Memory B cell (primary cell): ENCODE measurements around the gene CCDC142.
A peak's percentile ranks its signal among the peaks of the same experiment; 100 is the strongest.
"Not testable (repeated sequence)": the region's sequence is repeated elsewhere in the genome, so short reads cannot be mapped to it uniquely, and the experiment has no call there.

Source experiments
- ATAC-seq: fragments of 150-1000 bp; cut with Tn5 transposase; 2 replicates; pipeline ENCODE4 v1.10.0; 2021; ENCODE audit warnings: low read depth, mild to moderate bottlenecking, moderate library complexity
- DNase-seq, 2 donors: peaks; one replicate each; pipeline ENCODE4 v3.0.0; 2022; ENCODE audit warnings: low spot score in 2 of 2
- H3K27ac Mint-ChIP-seq: one replicate; pipeline ENCODE4 v1.8.0; 2022; ENCODE audit warnings: mild to moderate bottlenecking, moderate library complexity, mixed read lengths
- H3K27me3 Mint-ChIP-seq: one replicate; pipeline ENCODE4 v1.8.0; 2022; ENCODE audit warnings: mixed read lengths
- H3K36me3 Mint-ChIP-seq: one replicate; pipeline ENCODE4 v1.8.0; 2022; ENCODE audit warnings: mild to moderate bottlenecking, mixed read lengths
- H3K4me1 Mint-ChIP-seq: one replicate; pipeline ENCODE4 v1.8.0; 2022; ENCODE audit warnings: mixed read lengths
- H3K4me3 Mint-ChIP-seq: one replicate; pipeline ENCODE4 v1.8.0; 2022; ENCODE audit warnings: mild to moderate bottlenecking, moderate library complexity, mixed read lengths
- H3K9me3 Mint-ChIP-seq: one replicate; pipeline ENCODE4 v1.8.0; 2022; ENCODE audit warnings: mixed read lengths

The CCDC142 gene

DNA sequence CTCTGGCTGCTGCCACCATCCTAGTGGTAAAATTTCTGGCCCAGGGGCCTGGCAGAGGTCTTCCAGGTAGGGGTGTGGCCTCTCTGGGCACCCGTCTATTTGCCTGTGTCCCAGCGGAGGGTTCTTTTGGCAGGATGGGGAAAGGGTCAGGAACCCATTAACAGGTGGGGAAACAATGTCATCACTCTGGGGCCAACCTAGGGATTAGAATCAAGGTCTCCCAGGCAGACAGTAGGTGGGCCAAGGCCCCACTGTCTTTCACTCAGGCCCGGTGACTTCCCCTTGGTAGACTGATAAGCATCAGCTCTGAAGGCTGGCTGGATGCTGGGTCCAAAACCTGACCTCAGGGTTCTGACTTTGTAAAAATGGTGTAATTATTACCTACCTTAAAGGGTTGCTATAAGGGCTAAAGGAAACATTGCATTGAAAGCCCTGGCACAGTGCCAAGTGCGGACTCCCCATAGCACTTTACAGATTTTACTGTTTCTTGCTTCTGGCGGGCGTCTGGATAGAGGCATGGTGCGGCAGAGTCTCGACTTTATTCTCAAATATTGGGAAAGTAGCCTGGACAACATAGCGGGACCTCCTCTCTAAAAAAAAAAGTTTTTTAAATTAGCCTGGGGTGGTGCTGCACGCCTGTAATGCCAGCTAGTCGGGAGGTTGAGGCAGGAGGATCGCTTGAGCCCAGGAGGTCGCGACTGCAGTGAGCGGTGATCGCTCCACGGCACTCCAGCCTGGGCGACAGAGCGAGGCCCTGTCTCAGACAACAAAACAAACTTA lies 14.4 kb upstream of the CCDC142 start:
- Mint-ChIP-seq H3K4me1 (peaks cover 13% of the 10 kb centered on the region), H3K27ac (no peak overlapping the region), H3K36me3 (peaks cover 17% of the 10 kb centered on the region), H3K9me3 (no peaks in the 10 kb centered on the region), H3K27me3 (peaks cover 17% of the 10 kb centered on the region), H3K4me3 (peak overlapping the region; percentile 82)
- ATAC-seq (no peak), DNase-seq (no peak)

DNA sequence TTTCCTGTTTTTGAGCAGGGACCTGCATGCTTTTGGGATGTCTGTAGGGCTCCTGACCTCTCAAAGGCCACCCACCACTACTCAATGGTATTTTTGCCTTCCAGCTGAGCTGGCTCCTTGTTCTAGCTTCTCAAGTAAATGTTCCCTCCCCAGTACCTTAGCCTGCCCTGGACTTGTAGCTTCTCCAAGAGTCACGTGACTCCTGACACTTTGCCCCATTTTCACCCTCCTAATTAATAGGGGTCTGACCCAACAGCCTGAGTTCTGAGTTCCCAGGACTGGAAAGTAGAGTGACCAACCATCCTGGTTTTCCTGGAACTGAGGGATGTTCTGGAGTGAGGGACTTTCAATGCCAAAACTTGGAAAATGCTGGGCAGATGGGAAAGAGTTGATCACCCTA lies 12.6 kb upstream of the CCDC142 start:
- Mint-ChIP-seq H3K36me3 (peaks cover 28% of the 10 kb centered on the region), H3K27ac (no peak overlapping the region), H3K27me3 (peaks cover 12% of the 10 kb centered on the region), H3K4me1 (peaks cover 10% of the 10 kb centered on the region), H3K9me3 (no peaks in the 10 kb centered on the region), H3K4me3 (no peak overlapping the region)
- no peak for DNase-seq
- ATAC-seq = no peak

DNA sequence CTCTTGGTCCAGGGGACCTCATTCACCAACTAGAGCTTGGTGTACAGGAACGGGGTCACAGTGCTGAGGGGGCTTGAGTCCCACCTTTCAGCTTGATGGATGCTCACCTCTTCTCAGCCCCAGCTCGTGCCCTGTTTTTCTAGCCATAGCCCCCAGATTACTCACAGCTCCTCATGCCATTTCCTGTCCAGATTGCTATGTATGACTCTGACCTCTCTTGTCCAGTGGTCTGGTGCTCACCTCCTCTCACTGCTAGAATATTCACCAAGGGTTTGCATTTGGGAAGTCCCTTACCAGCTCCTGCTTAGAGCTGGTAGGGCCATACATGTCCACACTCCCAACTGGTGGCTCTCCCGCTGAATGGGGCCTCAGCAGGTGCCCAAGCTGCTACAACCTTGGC lies 10.7 kb upstream of the CCDC142 start:
- H3K36me3 Mint-ChIP-seq = peaks cover 39% of the 10 kb centered on the region
- H3K27me3 Mint-ChIP-seq = peaks cover 3% of the 10 kb centered on the region
- peaks cover 6% of the 10 kb centered on the region for H3K4me1 Mint-ChIP-seq
- H3K27ac Mint-ChIP-seq = peak overlapping the region; percentile 56
- no peak for ATAC-seq
- H3K4me3 Mint-ChIP-seq = no peak overlapping the region
- H3K9me3 Mint-ChIP-seq = no peaks in the 10 kb centered on the region
- DNase-seq = no peak

DNA sequence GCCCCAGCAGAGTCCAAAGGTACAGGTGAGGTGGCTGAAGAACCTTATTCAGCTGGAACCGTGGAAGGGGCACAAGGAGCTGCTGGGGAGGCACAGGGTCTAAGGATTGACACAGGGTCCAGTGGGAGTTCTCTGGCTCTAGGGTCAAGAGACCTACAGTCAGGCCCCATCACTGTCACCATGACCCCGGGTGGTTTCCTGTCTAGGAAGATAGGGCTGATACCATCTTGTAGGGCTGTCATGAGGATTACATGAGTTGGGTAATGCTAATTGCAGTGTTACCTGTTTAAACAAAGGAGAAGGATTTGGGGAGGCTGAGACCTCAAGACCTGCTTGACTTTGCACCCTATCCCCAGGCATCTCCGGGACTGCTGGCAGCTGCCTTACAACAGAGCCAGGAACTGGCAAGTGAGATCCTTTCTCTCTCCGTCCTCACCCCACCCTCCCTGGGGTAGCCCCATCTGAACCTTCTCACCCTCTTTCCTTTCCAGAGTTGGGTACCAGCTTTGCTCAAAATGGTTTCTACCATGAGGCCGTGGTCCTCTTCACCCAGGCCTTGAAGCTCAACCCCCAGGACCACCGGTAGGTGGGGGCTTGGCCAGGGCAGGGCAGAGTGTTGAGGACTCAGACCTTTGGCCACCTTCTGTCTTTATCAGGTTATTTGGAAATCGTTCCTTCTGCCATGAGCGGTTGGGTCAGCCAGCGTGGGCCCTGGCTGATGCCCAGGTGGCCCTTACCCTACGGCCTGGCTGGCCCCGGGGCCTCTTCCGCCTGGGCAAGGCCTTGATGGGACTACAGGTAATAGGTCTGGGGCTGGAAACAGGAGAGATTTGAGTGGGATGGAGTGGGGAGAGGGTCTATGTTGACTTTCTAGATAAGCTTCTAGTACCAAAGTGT lies 9.1 kb upstream of the CCDC142 start:
- ATAC-seq = no peak
- Mint-ChIP-seq H3K4me3 (no peak overlapping the region), H3K4me1 (peaks cover 3% of the 10 kb centered on the region), H3K27ac (no peak overlapping the region), H3K27me3 (no peaks in the 10 kb centered on the region), H3K36me3 (peaks cover 40% of the 10 kb centered on the region), H3K9me3 (no peaks in the 10 kb centered on the region)
- no peak for DNase-seq

DNA sequence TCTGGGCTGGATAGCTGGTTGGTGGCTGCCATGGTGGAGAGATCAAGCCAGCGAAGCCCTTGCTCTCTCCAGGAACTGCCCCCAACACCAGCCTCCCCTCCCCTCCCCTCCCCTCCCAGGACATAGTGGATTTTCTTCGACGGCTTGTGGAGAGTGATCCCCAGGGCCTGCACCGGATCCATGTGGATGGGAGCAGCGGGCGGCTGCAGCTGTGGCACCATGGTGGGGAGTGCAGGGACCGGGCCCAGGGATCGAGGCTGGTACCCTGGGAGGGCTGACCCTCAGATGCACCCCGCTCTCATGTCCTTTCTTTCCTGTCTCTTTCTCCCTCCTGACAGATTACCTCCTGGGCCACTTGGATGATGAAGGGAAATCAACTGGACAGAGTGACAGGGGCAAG lies 7.1 kb upstream of the CCDC142 start:
- Mint-ChIP-seq H3K4me1 (peaks cover 8% of the 10 kb centered on the region), H3K9me3 (no peaks in the 10 kb centered on the region), H3K36me3 (peaks cover 46% of the 10 kb centered on the region), H3K27ac (no peak overlapping the region), H3K4me3 (no peak overlapping the region), H3K27me3 (no peaks in the 10 kb centered on the region)
- DNase-seq (no peak), ATAC-seq (no peak)

DNA sequence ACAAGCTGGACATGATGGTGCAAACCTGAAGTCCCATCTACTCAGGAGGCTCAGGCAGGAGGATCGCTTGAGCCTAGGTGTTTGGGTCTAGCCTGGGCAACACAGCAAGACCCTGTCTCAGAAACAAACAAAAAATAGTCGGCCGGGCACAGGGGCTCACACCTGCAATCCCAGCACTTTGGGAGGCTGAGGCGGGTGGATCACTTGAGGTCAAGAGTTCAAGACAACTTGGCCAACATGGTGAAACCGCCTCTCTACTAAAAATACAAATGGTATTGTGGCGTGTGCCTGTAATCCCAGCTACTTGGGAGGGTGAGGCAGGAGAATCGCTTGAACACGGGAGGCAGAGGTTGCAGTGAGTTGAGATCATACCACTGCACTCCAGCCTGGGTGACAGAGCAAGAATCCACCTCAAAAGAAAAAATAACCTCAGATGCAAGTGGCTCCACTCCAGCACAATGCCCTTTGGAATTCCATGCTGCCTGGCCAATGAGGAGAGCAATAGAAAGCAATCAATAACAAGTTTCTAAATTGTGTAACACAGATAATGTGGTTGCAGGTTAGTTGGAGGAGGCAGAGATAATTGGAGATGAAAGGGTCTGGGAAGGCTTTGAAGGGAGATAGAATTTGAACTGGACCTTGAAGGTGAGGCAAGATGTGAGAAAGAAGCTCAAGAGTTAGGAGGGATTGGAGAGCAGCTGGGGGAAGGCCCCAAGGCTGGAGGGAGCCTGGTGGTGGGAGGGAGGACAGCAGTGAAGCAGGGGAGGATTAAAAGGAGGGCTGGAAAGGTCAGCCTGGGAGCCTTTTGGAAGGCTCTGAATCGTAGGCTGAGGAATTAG lies 6.1 kb upstream of the CCDC142 start:
- H3K9me3 Mint-ChIP-seq = no peaks in the 10 kb centered on the region
- no peaks in the 10 kb centered on the region for H3K27me3 Mint-ChIP-seq
- no peak overlapping the region for H3K27ac Mint-ChIP-seq
- peaks cover 8% of the 10 kb centered on the region for H3K4me1 Mint-ChIP-seq
- no peak for ATAC-seq
- no peak for DNase-seq
- peaks cover 40% of the 10 kb centered on the region for H3K36me3 Mint-ChIP-seq
- no peak overlapping the region for H3K4me3 Mint-ChIP-seq

DNA sequence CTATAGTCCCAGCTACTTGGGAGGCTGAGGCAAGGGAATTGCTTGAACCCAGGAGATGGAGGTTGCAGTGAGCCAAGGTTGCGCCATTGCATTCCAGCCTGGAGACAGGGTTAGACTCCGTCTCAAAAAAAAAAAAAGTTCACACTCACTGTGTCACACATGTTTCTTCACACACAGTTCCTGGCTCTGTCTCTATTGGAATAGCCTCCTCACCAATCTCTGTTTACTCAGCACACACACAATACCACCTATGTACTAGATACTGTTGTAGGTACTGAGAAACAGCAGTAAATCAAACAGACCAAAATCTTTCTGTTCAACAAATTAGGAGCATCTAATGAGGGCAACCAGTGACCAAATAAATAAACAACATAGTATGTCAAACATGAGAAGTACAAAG lies 3.3 kb upstream of the CCDC142 start:
- Mint-ChIP-seq H3K4me3 (no peak overlapping the region), H3K27ac (no peak overlapping the region), H3K9me3 (no peaks in the 10 kb centered on the region), H3K36me3 (peaks cover 22% of the 10 kb centered on the region), H3K27me3 (no peaks in the 10 kb centered on the region), H3K4me1 (peaks cover 14% of the 10 kb centered on the region)
- no peak for DNase-seq
- no peak for ATAC-seq

DNA sequence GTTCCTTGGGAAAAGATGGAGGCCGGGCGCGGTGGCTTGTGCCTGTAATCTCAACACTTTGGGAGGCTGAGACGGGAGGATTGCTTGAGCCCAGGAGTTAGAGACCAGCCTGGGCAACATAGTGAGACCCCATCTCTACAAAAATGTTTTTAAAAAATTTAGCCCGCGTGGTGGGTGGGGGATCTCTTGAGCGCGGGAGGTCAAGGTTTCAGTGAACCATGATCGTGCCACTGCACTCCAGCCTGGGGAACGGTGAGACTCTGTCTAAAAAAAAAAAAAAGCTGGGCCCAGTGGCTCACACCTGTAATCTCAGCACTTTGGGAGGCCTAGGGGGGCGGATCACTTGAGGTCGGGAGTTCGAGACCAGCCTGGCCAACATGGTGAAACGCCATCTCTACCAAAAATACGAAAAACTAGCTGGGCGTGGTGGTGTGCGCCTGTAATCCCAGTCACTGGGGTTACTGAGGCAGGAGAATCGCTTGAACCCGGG lies 922 bp upstream of the CCDC142 start:
- Mint-ChIP-seq H3K4me1 (peaks cover 18% of the 10 kb centered on the region), H3K4me3 (peak overlapping the region; percentile 99), H3K36me3 (peaks cover 11% of the 10 kb centered on the region), H3K27ac (peak overlapping the region; percentile 92)
- not testable (repeated sequence) for H3K9me3 Mint-ChIP-seq, DNase-seq, ATAC-seq, H3K27me3 Mint-ChIP-seq

DNA sequence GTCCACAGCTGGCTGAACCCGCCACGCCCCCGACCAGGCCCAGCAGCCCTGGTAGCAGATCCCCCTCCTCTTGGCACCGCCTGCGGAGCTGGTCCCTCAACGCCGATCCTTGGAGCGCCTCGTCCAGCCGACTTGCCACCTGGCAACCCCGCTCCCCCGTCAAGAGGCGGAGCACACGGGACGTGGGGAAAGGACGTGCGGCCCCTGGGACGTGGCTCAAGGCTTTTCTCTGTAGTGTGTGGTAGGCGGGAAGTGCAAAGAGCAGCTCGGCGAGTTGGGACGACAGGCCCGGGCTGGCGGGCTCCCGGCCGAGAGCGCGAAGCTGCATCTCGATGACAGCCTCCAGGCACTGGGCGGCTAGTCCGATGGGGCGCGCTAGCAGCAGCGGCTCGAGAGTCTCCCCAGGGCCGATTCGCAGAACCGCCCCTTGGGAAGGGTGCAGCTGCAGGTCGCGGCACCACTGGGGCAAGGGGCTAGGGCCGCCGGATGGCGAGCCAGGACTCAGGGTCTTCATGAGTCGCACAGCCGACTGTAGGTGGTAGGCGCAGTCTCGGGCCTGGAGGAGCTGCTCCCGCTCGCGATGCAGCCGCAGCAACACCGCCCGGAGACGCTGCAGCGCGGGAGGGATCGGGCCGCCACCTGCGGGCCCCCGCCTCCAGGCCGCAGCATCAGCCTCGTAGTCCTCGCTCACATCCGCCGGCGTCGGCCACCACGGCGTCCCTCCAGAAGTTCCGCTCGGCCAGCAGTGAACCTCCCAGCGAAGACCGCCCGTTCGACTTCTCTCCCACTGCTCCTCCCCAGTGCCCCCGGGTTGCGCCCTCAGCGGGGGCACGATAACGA lies 617 bp downstream of the CCDC142 start:
- peak overlapping the region; percentile 99 for H3K4me3 Mint-ChIP-seq
- H3K27me3 Mint-ChIP-seq = no peaks in the 10 kb centered on the region
- H3K9me3 Mint-ChIP-seq = no peaks in the 10 kb centered on the region
- peak overlapping the region; percentile 92 for H3K27ac Mint-ChIP-seq
- peak; percentile 43 for ATAC-seq
- peak in 1 of 2 donors; percentile 13 for DNase-seq
- peaks cover 15% of the 10 kb centered on the region for H3K36me3 Mint-ChIP-seq
- H3K4me1 Mint-ChIP-seq = peaks cover 21% of the 10 kb centered on the region

DNA sequence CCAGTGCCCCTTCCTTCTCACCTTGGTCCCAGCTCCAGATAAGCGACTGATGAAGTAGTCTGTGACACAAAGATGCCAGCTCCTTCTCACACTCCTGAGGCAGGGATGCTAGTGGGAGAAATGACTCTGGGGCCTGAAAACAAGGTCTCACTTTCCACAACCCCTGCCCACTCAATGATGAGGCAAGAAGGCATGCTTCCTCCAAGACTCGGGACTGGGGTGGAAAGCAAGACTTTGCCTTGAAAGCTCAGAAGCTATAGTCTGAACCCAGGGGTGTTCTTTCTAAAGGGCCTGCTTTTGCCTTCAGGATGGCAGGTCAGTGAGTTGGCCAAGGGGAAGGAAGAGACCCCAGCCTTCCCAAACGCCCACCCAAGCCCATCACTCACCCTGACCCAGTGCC lies 1.4 kb downstream of the CCDC142 start:
- DNase-seq (no peak), ATAC-seq (no peak)
- Mint-ChIP-seq H3K4me3 (peak overlapping the region; percentile 99), H3K27ac (no peak overlapping the region), H3K4me1 (peaks cover 18% of the 10 kb centered on the region), H3K27me3 (no peaks in the 10 kb centered on the region), H3K9me3 (no peaks in the 10 kb centered on the region), H3K36me3 (peaks cover 12% of the 10 kb centered on the region)

DNA sequence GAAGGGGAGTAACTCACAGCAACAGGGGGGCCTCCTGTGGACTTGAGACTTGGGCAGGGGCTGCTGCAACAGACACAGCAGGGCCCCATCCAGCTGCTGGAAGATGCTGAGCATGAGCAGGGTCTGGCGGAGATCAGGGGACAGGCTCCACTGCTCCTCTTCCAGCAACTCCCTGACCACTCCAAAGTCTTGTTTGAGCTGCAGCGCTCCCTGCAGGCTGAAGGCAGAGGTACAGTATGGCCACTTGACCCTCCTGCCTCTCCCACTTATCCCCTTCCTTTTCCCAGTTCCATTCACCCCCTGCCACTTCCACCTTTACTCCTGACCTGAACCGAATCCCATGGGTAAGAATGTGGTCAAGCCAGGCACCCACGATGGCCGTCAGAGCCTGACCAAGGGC lies 7.9 kb downstream of the CCDC142 start:
- ATAC-seq = no peak
- no peaks in the 10 kb centered on the region for H3K27me3 Mint-ChIP-seq
- H3K9me3 Mint-ChIP-seq = no peaks in the 10 kb centered on the region
- H3K27ac Mint-ChIP-seq = no peak overlapping the region
- no peak overlapping the region for H3K4me3 Mint-ChIP-seq
- peaks cover 18% of the 10 kb centered on the region for H3K4me1 Mint-ChIP-seq
- peaks cover 10% of the 10 kb centered on the region for H3K36me3 Mint-ChIP-seq
- no peak for DNase-seq

DNA sequence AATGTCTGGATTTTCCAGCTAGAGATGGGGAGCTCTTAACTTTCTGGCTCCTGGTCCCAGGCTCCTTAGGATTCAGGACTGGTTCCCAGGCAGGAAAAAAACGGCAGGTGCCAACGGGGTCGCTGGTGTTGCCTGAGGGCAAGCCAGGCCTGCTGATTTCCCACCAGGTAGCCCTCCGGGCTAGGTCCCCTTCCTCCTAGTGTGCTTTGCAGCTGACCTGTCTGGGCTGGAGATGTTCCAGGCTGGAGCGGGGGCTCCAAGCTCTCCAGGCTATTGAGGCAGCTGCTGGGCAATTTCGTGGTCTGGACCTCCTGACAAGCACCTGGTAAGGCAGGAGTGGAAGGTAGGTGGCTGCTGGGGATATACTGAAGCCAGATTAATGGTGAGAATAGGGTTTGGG lies 8.3 kb downstream of the CCDC142 start:
- H3K27ac Mint-ChIP-seq = no peak overlapping the region
- H3K36me3 Mint-ChIP-seq = peaks cover 10% of the 10 kb centered on the region
- ATAC-seq (no peak), DNase-seq (no peak)
- no peak overlapping the region for H3K4me3 Mint-ChIP-seq
- H3K27me3 Mint-ChIP-seq = no peaks in the 10 kb centered on the region
- H3K9me3 Mint-ChIP-seq = no peaks in the 10 kb centered on the region
- peaks cover 18% of the 10 kb centered on the region for H3K4me1 Mint-ChIP-seq

DNA sequence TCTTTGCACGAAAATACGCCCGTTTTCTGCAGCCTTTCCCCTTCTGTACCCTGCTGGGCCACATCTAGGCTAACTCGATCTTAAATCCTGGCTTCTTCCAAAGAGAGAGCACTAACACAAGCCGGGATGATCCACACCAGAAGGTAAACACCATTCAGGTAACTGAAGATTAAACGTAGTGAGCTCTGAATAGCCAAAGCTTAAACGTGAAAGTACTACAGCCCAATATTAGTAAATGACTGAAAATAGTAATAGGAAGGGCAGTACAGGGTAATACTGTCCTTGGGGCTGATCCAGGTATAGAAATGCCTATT lies 9.9 kb downstream of the CCDC142 start:
- peak overlapping the region; percentile 97 for H3K27ac Mint-ChIP-seq
- peaks cover 10% of the 10 kb centered on the region for H3K36me3 Mint-ChIP-seq
- ATAC-seq = no peak

More for the DNA sequence above, 9.9 kb downstream of the CCDC142 start:
- no peak for DNase-seq
- Mint-ChIP-seq H3K4me1 (peaks cover 15% of the 10 kb centered on the region), H3K9me3 (no peaks in the 10 kb centered on the region), H3K27me3 (no peaks in the 10 kb centered on the region), H3K4me3 (peak overlapping the region; percentile 96)
